K562 (cell line): ENCODE measurements around the gene MTOR. TPM values are rescaled to one million over a fixed set of nuclear protein-coding genes. Genes with fewer than 3 reads are reported as not detected.

Source experiments
- CEBPB ChIP-seq: fragments of 450-650 bp; IDR thresholded peaks from 2 replicates; pipeline ENCODE4 v1.6.1; 2016; ENCODE audit warnings: missing genetic modification characterization, missing compliant biosample characterization
- CHD1 ChIP-seq: fragments of 200-600 bp; sonication (generic); IDR thresholded peaks from one replicate; pipeline ENCODE4 v1.6.1; 2012; ENCODE audit warnings: mild to moderate bottlenecking, moderate library complexity, low read length, inconsistent platforms
- E2F4 ChIP-seq: sonication (generic); formaldehyde crosslinking; IDR thresholded peaks from 2 replicates; pipeline ENCODE4 v1.8.0; 2022; ENCODE audit warnings: mild to moderate bottlenecking, low read depth, missing genetic modification reagents
- FIP1L1 ChIP-seq: fragments of 200-400 bp; formaldehyde crosslinking; IDR thresholded peaks from 2 replicates; pipeline ENCODE4 v1.6.1; 2018; ENCODE audit warnings: mild to moderate bottlenecking, low read depth, low read length; ENCODE audit not compliant: poor library complexity, severe bottlenecking
- FOXJ2 ChIP-seq: fragments of 200-800 bp; sonication (Bioruptor generic); IDR thresholded peaks from 2 replicates; pipeline ENCODE4 v1.6.1; 2016; ENCODE audit warnings: missing genetic modification characterization, missing compliant biosample characterization
- ID3 ChIP-seq, 2 experiments: fragments of 250-450 bp in 1 of 2; fragments of 450-650 bp in 1 of 2; sonication (Bioruptor Pico) in 1 of 2; IDR thresholded peaks; 2 replicates each; pipeline versions ENCODE4 v1.6.1 to v1.8.0; 2016 to 2021; ENCODE audit warnings: mild to moderate bottlenecking in 2 of 2, moderate library complexity in 2 of 2, missing compliant biosample characterization in 1 of 2, missing genetic modification characterization in 1 of 2
- IRF9 ChIP-seq: fragments of 450-650 bp; IDR thresholded peaks from 2 replicates; pipeline ENCODE4 v1.6.1; 2016; ENCODE audit warnings: missing biosample characterization, missing genetic modification characterization
- MAFG ChIP-seq: fragments of 450-650 bp; conservative IDR thresholded peaks from 2 replicates; pipeline ENCODE4 v1.6.1; 2016; ENCODE audit warnings: missing genetic modification characterization, missing compliant biosample characterization
- MLX ChIP-seq, 2 experiments: fragments of 450-650 bp in 1 of 2; sonication (generic) in 1 of 2; formaldehyde crosslinking; conservative IDR thresholded peaks; 2 replicates each; pipeline versions ENCODE4 v1.4.0 to v1.8.1; 2020 to 2022; ENCODE audit warnings: mild to moderate bottlenecking in 1 of 2, missing genetic modification reagents in 1 of 2
- MYBL2 ChIP-seq, 2 experiments: fragments of 450-650 bp in 1 of 2; sonication (generic) in 1 of 2; formaldehyde crosslinking in 1 of 2; IDR thresholded peaks; 2 replicates each; pipeline versions ENCODE4 v1.6.1 to v1.8.1; 2017 to 2022; ENCODE audit warnings: borderline replicate concordance in 1 of 2, inconsistent platforms in 1 of 2, low read depth in 1 of 2, mild to moderate bottlenecking in 1 of 2, missing genetic modification reagents in 1 of 2, moderate library complexity in 1 of 2
- POLR2A ChIP-seq: fragments of 450-650 bp; conservative IDR thresholded peaks from 2 replicates; pipeline ENCODE4 v1.6.1; 2016
- POLR2AphosphoS2 ChIP-seq: IDR thresholded peaks from 2 replicates; pipeline ENCODE4 v1.6.1; 2012; ENCODE audit warnings: low read length, improper control_type of control experiment
- RB1 ChIP-seq: fragments of 450-650 bp; IDR thresholded peaks from 2 replicates; pipeline ENCODE4 v1.6.1; 2017; ENCODE audit warnings: low read depth, mild to moderate bottlenecking
- RFX5 ChIP-seq: IDR thresholded peaks from 2 replicates; pipeline ENCODE4 v1.6.1; 2011; ENCODE audit warnings: low read depth, mild to moderate bottlenecking, improper control_type of control experiment, low read length
- SMC3 ChIP-seq: conservative IDR thresholded peaks from 2 replicates; pipeline ENCODE4 v1.6.1; 2011; ENCODE audit warnings: low read depth, low read length, improper control_type of control experiment; ENCODE audit not compliant: insufficient read depth
- ZBTB2 ChIP-seq: fragments of 450-650 bp; IDR thresholded peaks from 2 replicates; pipeline ENCODE4 v1.6.1; 2016; ENCODE audit warnings: antibody characterized with exemption
- ZFX ChIP-seq: sonication (generic); formaldehyde crosslinking; IDR thresholded peaks from 2 replicates; pipeline ENCODE4 v1.8.0; 2022; ENCODE audit warnings: mild to moderate bottlenecking, missing genetic modification reagents, moderate library complexity
- ZKSCAN3 ChIP-seq: fragments of 250-450 bp; sonication (Bioruptor Pico); IDR thresholded peaks from 2 replicates; pipeline ENCODE4 v1.4.0; 2020
- ZNF263 ChIP-seq: sonication (generic); formaldehyde crosslinking; IDR thresholded peaks from 2 replicates; pipeline ENCODE4 v1.8.0; 2022; ENCODE audit warnings: mild to moderate bottlenecking, missing genetic modification reagents, borderline replicate concordance
- ZNF436 ChIP-seq: fragments of 250-450, 450-650 bp; sonication (Bioruptor Pico); formaldehyde crosslinking; IDR thresholded peaks from 2 replicates; pipeline ENCODE4 v1.7.0; 2020; ENCODE audit warnings: mild to moderate bottlenecking
- ZNF780A ChIP-seq: fragments of 250-450 bp; sonication (Bioruptor Pico); IDR thresholded peaks from 2 replicates; pipeline ENCODE4 v1.5.0; 2021; ENCODE audit warnings: mild to moderate bottlenecking
- polyA plus RNA-seq, 8 experiments: library from polyadenylated mRNA; depleted of rRNA in 4 of 8; stranded (reverse) in 5 of 8; unstranded in 3 of 8; fragments of >200 nt; fragmentation: Nextera tagmentation in 2 of 8; fragmentation: Illumina TruSeq in 1 of 8; extraction: Ambion mirVana in 2 of 8; extraction: Trizol in 1 of 8; gene quantifications; 2 replicates each; pipeline versions ENCODE4 v1.2.1 to v1.2.3, GENCODE V29; 2011 to 2014; ENCODE audit warnings: inconsistent platforms in 1 of 8, missing spikeins in 1 of 8
- total RNA-seq, 7 experiments: library from RNA; depleted of rRNA in 6 of 7; stranded (reverse); fragments of >200 nt in 6 of 7; fragmentation: Illumina TruSeq in 2 of 7; extraction: Trizol in 2 of 7; gene quantifications; 2 replicates each; pipeline versions ENCODE4 v1.2.1 to v1.2.3, GENCODE V29; 2011 to 2021; ENCODE audit warnings: low replicate concordance in 1 of 7

Gene MTOR
- total and polyA plus RNA-seq, 9 of the 15 experiments (the other 6 are each of a cell fraction or from before 2014, with no cell fraction given): 11.4 to 71.4 (median 52.2) TPM

GRCh38 chr1:11099310-11100148 is 162.8 kb downstream of the MTOR start, which contains the start of gene EXOSC10 (continued):
- TF ChIP-seq ZFX (CRISPR knock-in tag) (peak; percentile 99), FIP1L1 (peak; percentile 94), ZNF780A (CRISPR knock-in tag) (no peak), ZNF436 (CRISPR knock-in tag) (no peak), FOXJ2 (tag) (no peak), ZKSCAN3 (CRISPR knock-in tag) (no peak), ID3 (CRISPR knock-in tag; IDR thresholded peaks at IDR 0.05) (no peak), ID3 (tag; IDR thresholded peaks at IDR 0.05) (no peak), ZBTB2 (peak; percentile 95), POLR2A (peak; percentile 93), CEBPB (no peak), RFX5 (no peak), IRF9 (tag) (no peak), SMC3 (no peak), MYBL2 (IDR thresholded peaks at IDR 0.05; ENCODE audit: low read depth) (no peak), MYBL2 (CRISPR knock-in tag; IDR thresholded peaks at IDR 0.05; ENCODE audit: borderline replicate concordance) (no peak), CHD1 (peak; percentile 51), RB1 (peak; percentile 75; the same call in 1 of the 2 replicates), MAFG (no peak), MLX (CRISPR knock-in tag; conservative IDR thresholded peaks at IDR 0.05) (no peak; a peak in 1 of 4 replicates), ZNF263 (CRISPR knock-in tag) (0 out of 2 replicates have a peak, but pooled peaks have one; percentile 45), E2F4 (no peak), POLR2AphosphoS2 (0 out of 2 replicates have a peak, but pooled peaks have one; percentile 26)
